ENCODE results near the gene CTPS1.

The CTPS1 gene, protein sequence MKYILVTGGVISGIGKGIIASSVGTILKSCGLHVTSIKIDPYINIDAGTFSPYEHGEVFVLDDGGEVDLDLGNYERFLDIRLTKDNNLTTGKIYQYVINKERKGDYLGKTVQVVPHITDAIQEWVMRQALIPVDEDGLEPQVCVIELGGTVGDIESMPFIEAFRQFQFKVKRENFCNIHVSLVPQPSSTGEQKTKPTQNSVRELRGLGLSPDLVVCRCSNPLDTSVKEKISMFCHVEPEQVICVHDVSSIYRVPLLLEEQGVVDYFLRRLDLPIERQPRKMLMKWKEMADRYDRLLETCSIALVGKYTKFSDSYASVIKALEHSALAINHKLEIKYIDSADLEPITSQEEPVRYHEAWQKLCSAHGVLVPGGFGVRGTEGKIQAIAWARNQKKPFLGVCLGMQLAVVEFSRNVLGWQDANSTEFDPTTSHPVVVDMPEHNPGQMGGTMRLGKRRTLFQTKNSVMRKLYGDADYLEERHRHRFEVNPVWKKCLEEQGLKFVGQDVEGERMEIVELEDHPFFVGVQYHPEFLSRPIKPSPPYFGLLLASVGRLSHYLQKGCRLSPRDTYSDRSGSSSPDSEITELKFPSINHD

DNA sequence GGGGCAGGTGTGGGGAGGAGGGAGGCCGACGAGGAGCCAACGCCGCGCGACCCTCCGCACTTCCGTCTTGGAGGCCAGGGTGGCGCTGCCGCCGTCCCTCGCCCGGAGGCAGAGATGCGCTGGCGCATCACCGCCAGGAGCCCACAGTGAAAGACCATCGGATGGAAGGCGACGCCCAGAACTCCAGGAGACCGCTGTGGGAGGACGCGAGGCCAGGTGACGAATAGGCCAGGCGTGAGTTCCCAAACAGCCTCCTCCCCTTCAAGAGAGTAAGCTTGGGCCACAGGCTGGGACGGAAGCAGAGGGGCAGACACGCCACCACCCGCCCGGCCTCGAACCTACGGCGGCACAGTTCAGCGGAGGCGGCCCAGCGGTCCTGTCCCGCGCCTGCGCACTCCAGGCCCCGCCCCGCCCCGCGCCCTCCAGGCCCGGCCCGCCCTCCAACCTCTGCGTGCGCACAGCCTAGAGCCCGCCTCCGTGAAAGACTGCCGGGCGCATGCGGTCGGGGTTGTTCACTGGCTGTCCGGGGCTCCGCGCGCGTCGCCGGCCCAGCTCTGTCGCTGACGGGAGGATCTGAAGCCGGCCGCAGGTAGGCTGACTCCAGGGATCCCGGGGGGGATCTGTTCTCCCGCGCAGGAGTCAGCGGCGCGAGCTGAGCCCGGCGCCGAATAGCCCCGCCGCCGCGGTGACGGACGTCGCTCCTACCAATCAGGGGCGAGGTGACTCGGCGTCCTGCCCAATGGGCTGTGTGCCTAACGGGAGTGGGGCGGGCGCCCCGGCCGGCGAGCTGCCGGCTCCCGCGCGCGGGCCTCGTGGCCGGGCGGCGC is at the start of gene CTPS1:
Gene CTPS1 (plus strand): TSS at position 456 of the 827 bp plus-strand sequence. CDS start 3,595 bp downstream, outside the sequence.
- in situ Hi-C loops (cut with MboI; ENCODE audit: low sequenced_read_pairs) = no loop called here

- in situ Hi-C loops (cut with MboI; ENCODE audit: low sequenced_read_pairs) = no loop called here
These were observed 49.1 kb upstream of the CTPS1 start for GRCh38 chr1:40930174-40930964.

DNA sequence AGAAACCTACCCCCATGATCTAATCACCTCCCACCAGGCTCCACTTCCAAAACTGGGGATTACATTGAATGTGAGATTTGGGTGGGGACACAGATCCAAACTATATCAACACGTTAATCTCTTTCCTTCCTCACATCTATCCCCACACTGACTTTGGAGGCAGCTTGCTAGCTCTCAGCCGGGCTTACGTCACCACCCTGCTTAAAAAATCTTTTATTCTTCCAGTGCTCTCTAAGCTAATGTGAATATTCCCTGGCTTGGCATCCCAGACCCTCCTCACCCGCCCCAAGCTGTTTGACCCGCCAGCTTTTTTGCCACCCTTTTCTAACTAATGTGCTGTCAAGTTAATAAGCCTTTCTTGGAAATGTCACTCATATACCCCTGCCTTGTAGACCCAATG is 47.9 kb upstream of the CTPS1 start:
- in situ Hi-C loops (cut with MboI; ENCODE audit: low sequenced_read_pairs) = no loop called here

DNA sequence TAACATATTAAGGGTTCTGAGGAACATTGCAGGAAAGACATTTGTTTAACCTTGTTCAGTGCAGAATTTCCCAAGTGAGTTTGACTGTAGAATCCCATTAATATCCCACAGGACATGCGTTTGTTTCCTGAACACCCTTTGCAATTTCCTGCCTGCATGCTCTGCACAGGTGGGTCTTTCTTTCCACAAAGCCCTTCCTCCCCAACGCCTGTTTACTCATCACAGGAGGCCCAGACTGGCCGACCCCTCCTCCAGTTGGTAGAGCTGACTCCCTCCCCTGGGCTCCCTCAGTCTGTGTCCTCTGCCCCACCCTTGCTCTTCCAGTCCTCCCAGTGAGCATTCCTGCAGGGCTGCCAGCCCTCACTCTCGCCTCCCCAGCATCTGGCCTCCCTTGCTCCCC is 47.5 kb upstream of the CTPS1 start:
- in situ Hi-C loops (cut with MboI; ENCODE audit: low sequenced_read_pairs) = no loop called here

- in situ Hi-C loops (cut with MboI; ENCODE audit: low sequenced_read_pairs) = no loop called here
These were observed 42.6 kb upstream of the CTPS1 start for GRCh38 chr1:40936931-40937339.

DNA sequence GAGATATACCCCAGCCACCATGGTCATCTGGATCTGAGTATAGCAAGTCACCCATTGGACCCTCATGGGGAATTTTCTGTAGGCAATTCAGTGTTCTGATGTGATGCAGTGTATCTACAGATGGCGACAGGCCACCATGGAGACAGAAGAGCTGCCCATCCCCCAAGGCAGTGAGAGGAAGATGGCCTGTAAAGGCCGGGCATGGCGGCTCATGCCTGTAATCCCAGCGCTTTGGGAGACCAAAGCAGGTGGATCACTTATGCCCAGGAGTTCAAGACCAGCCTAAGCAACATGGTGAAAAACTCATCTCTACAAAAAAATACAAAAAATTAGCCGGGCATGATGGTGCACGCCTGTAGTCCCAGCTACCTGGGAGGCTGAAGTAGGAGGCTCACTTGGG is 41.1 kb upstream of the CTPS1 start:
- in situ Hi-C loops (cut with MboI; ENCODE audit: low sequenced_read_pairs) = no loop called here

DNA sequence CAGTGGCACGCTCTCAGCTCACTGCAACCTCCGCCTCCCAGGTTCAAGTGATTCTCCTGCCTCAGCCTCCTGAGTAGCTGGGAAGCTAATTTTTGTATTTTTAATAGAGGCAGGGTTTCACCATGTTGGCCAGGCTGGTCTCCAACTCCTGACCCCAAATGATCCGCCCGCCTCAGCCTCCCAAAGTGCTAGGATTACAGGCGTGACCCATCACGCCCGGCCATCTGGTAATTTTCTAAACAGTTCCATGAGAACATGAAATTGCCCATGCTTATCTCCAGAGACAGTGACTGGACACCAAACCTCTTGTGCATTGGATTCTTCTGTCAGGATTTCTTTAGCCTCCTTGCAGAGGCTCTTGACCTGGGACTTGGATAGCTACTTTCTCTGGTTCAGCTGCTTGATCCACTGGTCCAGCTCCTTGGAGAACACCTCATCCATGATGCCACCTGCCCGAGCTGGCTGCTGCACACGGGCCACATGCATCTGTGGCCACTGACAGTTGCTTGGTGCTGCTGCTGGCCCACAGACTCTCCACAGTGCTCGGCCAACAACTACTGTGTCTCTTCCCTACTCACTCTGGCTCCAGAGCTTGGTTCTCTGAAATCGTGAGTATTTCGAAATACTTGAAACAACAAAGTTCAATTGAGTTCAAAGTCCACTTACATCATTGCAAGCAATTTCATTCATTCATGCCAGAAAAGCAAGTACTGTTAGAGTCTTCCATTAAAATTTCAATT is 40.0 kb upstream of the CTPS1 start:
- in situ Hi-C loops (cut with MboI; ENCODE audit: low sequenced_read_pairs) = no loop called here

DNA sequence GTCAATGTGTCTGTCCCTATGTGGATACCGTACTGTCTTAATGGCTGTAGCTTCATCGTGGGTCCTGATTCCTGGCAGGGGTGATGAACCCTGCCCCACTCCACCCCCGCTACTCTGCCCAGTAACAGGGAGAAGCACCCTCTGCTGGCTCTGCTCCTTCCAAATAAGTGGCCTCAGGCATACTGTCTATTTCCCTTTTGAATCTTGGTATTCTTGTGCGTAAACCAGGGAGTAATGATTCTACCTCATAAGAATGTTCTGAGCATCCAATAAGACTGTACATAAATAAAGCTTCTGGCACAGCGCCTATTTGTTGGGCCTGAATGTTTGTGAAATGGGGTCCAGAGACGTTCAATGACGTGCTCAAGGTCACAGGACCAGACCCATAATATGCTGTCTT is 35.2 kb upstream of the CTPS1 start:
- in situ Hi-C loops (cut with MboI; ENCODE audit: low sequenced_read_pairs) = no loop called here

DNA sequence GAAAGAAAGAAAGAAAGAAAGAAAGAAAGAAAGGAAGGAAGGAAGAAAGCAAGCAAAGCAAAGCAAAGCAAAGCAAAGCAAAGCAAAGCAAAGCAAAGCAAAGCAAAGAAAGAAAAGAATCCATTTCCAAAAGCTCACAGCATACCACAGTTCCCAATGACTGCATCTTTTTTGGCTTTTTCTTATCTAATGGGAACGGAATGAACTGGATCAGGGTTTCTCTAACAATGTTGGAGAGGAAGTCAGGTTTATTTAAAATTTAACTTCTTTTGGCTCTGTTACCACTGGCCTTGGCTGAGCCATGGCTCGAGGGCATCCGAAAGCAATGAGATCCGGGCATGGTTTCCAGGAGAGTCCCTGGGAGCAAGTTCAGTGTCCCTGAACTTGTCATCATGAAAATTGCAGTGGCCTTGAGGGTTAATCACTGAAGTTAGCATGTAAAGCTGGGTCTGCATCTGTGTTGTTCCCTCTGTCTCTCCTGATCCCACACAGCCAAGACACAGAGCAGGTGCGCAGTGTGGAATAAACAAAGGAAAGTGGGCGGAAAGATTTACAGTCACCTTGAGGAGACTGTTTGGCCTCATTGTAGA is 34.6 kb upstream of the CTPS1 start:
- in situ Hi-C loops (cut with MboI; ENCODE audit: low sequenced_read_pairs) = no loop called here

DNA sequence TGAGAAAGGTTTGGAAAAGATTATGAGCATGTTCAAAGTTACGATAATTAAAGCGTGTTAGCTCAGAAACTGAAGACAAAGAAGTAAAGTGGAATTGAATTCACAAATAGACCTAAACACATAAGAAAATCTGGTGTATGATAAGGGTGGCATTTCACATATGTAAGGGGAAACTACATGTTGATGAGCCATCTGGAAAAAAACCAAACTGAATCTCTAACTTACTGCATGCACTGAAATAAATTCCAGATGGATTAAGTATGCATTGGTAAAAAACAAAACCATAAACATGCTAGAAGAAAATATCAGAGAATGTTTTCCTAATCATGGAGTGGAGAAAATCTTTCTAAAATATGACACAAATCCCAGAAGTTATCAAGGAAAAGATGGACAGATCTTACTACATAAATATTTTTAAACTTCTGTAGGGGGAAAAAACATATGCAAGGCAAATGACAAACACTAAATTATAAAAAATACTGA is 34.0 kb upstream of the CTPS1 start:
- in situ Hi-C loops (cut with MboI; ENCODE audit: low sequenced_read_pairs) = no loop called here

DNA sequence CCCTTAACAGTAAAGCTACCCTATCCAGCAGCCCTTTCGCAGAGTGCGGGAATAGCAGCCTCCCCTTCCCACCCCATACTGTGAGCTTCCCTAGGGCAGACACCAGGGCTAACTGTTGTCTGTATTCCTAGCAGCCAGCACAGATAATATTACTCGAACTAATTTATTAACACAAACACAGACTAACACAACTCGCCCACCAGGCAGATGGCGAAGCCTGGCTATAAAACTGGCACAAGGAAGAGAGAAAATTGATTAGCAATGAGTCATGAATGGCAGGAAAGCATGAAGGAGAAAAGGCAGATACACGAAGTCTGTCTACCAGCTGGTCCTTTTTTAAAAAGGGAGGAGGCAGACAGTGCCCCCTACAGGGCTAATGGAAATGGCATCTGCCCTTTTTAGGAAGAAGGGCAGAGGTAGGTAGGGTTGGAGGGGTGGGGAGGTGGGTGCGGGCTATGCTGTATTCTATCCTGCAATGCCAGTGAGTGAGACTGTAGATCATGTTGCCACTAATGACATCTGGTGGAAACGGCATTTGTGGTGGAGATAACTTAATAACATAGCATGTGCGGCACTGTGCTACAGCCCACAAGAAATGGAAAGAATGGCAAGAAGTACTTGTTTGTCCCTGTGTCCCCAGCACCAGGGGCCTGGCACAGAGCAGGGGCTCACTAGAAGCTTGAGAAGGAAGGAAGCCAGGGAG is 30.6 kb upstream of the CTPS1 start:
- in situ Hi-C loops (cut with MboI; ENCODE audit: low sequenced_read_pairs) = no loop called here

GRCh38 chr1:40949563-40949962 is 29.9 kb upstream of the CTPS1 start:
- in situ Hi-C loops (cut with MboI; ENCODE audit: low sequenced_read_pairs) = no loop called here

- in situ Hi-C loops (cut with MboI; ENCODE audit: low sequenced_read_pairs) = no loop called here
These were observed 27.4 kb upstream of the CTPS1 start for GRCh38 chr1:40951943-40952743.

DNA sequence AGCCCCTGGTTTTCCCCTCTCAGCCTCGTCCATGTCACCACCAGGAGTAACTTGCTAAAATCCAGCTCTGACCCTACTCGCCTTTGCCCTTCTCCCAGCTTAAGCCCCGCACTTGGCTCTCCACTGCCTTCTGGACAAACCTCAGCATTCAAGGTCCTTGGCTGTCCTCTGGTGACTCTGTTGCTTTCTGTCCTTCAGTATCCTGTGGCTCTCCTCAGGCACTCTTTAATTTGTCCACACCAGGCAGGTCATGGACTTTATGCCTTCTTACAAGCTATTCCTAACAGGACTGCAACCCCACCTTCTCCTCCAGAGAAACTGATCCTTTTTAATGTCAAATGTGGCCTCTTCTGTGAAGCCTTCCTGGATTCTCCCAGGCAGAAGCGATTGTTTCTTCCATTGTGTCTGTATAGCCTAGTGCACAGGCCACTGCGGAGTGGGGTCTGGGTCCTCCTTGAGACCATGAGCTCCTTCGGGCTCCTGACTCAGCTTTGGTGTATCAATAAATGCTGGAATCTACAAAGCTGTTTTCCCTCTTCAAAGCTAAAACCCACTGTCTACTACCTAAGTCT is 26.7 kb upstream of the CTPS1 start:
- in situ Hi-C loops (cut with MboI; ENCODE audit: low sequenced_read_pairs) = no loop called here

DNA sequence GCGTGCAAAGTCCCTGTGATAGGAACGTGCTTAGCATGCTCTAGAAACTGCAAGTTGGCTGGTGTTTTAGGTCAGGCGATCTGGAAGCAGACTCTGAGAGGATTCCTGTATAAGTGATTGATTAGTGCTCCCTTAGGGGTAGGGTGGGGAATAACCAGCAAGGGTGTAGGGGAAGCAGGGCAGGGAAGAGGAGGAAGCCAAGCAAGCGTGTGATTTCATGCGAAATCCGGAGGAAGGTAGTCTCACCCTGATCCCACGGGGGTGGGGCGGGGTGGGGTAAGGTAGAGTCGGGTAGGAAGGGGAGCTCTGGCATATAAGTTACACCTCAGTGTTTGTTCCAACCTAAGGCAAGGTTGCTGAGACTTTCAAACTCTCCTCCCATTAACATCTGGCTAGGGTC is 24.9 kb upstream of the CTPS1 start:
- in situ Hi-C loops (cut with MboI; ENCODE audit: low sequenced_read_pairs) = no loop called here

DNA sequence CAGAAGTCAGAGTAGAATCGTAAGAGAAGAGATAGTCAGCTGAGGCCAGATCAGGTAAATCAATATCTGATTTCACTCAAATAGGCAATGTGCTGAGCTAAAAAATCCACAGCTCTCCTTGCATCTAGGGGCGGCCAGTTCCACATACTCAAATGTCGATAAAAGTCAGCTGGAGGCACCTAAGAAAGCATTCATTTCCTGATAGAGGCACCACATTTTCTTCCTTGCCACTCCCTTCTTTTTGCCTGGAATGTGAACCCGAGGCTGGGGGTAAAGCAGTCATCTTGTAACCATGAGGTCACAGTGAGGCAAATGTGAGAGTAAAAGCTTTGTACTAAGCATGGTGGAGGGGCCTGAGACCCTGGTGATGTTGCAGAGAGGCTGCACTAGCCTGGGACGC is 24.2 kb upstream of the CTPS1 start:
- in situ Hi-C loops (cut with MboI; ENCODE audit: low sequenced_read_pairs) = no loop called here

GRCh38 chr1:40956407-40956806 is 23.1 kb upstream of the CTPS1 start:
- in situ Hi-C loops (cut with MboI; ENCODE audit: low sequenced_read_pairs) = no loop called here

DNA sequence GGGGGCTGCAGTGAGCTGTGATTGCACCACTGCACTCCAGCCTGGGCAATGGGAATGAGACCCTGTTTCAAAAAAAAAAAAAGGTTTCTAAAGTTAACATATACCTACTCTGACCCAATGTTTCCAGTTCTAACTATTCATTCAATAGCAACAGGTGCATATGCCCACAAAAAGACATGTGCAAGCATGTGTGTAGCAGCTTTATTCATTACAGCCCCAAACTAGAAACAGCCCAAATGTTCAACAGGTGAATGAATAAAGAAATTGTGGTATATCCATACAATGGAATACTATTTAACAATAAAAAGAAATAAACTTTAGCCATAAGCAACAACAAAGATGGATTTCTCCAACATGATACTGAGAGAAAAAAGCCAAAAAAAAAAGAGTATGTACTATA is 21.3 kb upstream of the CTPS1 start:
- in situ Hi-C loops (cut with MboI; ENCODE audit: low sequenced_read_pairs) = no loop called here

All from HL-60/S4 treated with retinoic acid at 250 ng/mL for 4 days and 3 days (cell line).